CMK (cell line): ENCODE data around the gene DNAJA3.
"Not testable (repeated sequence)": the region's sequence is repeated elsewhere in the genome, so short reads cannot be mapped to it uniquely, and the experiment has no call there.

Experiments used
- DNase-seq: peaks from one replicate; pipeline ENCODE4 v3.0.0-alpha.2; 2010; ENCODE audit warnings: low read depth

DNAJA3 gene

GRCh38 chr16:4387781-4388180, 37.9 kb upstream of the DNAJA3 start:
- DNase-seq, result no peak

GRCh38 chr16:4388271-4389021, 37.2 kb upstream of the DNAJA3 start:
- no peak for DNase-seq

GRCh38 chr16:4389051-4389955, 36.4 kb upstream of the DNAJA3 start:
- DNase-seq, result no peak

- no peak for DNase-seq
Observed at GRCh38 chr16:4390266-4391260, 35.1 kb upstream of the DNAJA3 start.

GRCh38 chr16:4391631-4392381, 33.9 kb upstream of the DNAJA3 start:
- DNase-seq, result no peak

- DNase-seq, result no peak
Observed at GRCh38 chr16:4392382-4393239, 33.1 kb upstream of the DNAJA3 start.

- DNase-seq, result no peak
Observed at GRCh38 chr16:4393240-4393600, 32.4 kb upstream of the DNAJA3 start.

GRCh38 chr16:4393850-4394249, 31.8 kb upstream of the DNAJA3 start:
- not testable (repeated sequence) for DNase-seq

- no peak for DNase-seq
Observed at GRCh38 chr16:4395055-4395726, 30.5 kb upstream of the DNAJA3 start.

GRCh38 chr16:4399001-4399730, 26.5 kb upstream of the DNAJA3 start:
- no peak for DNase-seq

- DNase-seq, result no peak
Observed at GRCh38 chr16:4401094-4401501, 24.6 kb upstream of the DNAJA3 start.

GRCh38 chr16:4401510-4401909, 24.2 kb upstream of the DNAJA3 start:
- DNase-seq, result no peak

GRCh38 chr16:4402439-4403132, 23.1 kb upstream of the DNAJA3 start:
- no peak for DNase-seq

GRCh38 chr16:4403133-4403949, 22.3 kb upstream of the DNAJA3 start:
- no peak for DNase-seq

- DNase-seq, result no peak
Observed at GRCh38 chr16:4404247-4404966, 21.3 kb upstream of the DNAJA3 start.

- no peak for DNase-seq
Observed at GRCh38 chr16:4404967-4405696, 20.5 kb upstream of the DNAJA3 start.
